HG02973 (cell line): Measurements from ENCODE around the gene WDTC1.
"Not testable (repeated sequence)": the region's sequence is repeated elsewhere in the genome, so short reads cannot be mapped to it uniquely, and the experiment has no call there.

Experiments used
- ATAC-seq: cut with Tn5 transposase; IDR thresholded peaks from one replicate; pipeline ENCODE4 v1.9.1; 2021; ENCODE audit warnings: moderate library complexity; ENCODE audit not compliant: unreplicated experiment

Gene WDTC1

GRCh38 chr1:27243665-27244064, 9.2 kb downstream of the WDTC1 start:
- not testable (repeated sequence) for ATAC-seq

- no peak for ATAC-seq
These were observed 11.8 kb downstream of the WDTC1 start for GRCh38 chr1:27246194-27246593.

GRCh38 chr1:27253596-27253995, 19.2 kb downstream of the WDTC1 start:
- no peak for ATAC-seq

GRCh38 chr1:27255136-27255535, 20.7 kb downstream of the WDTC1 start:
- no peak for ATAC-seq

- ATAC-seq, result no peak
These were observed 22.7 kb downstream of the WDTC1 start for GRCh38 chr1:27257155-27257554.

- no peak for ATAC-seq
These were observed 24.2 kb downstream of the WDTC1 start for GRCh38 chr1:27258598-27258997.

GRCh38 chr1:27267153-27267552, 32.7 kb downstream of the WDTC1 start:
- no peak for ATAC-seq

- no peak for ATAC-seq
These were observed 34.8 kb downstream of the WDTC1 start for GRCh38 chr1:27269276-27269675.

GRCh38 chr1:27274204-27274603, 39.8 kb downstream of the WDTC1 start:
- ATAC-seq, result no peak

- no peak for ATAC-seq
These were observed 41.3 kb downstream of the WDTC1 start for GRCh38 chr1:27275696-27276095.

GRCh38 chr1:27284425-27285273, 50.2 kb downstream of the WDTC1 start:
- no peak for ATAC-seq

- no peak for ATAC-seq
These were observed 50.8 kb downstream of the WDTC1 start for GRCh38 chr1:27285274-27285660.

GRCh38 chr1:27285821-27286220, 51.4 kb downstream of the WDTC1 start:
- not testable (repeated sequence) for ATAC-seq

- ATAC-seq, result not testable (repeated sequence)
These were observed 54.7 kb downstream of the WDTC1 start for GRCh38 chr1:27289125-27289524.

GRCh38 chr1:27290581-27290980, 56.1 kb downstream of the WDTC1 start:
- ATAC-seq, result no peak

- no peak for ATAC-seq
These were observed 57.7 kb downstream of the WDTC1 start for GRCh38 chr1:27292106-27292505.

GRCh38 chr1:27293915-27294314, 59.5 kb downstream of the WDTC1 start:
- ATAC-seq, result no peak

GRCh38 chr1:27296773-27297291, 62.4 kb downstream of the WDTC1 start:
- no peak for ATAC-seq

- no peak for ATAC-seq
These were observed 63.5 kb downstream of the WDTC1 start for GRCh38 chr1:27297903-27298302.

- no peak for ATAC-seq
These were observed 64.4 kb downstream of the WDTC1 start for GRCh38 chr1:27298632-27299384.

- ATAC-seq, result no peak
These were observed 65.2 kb downstream of the WDTC1 start for GRCh38 chr1:27299385-27300271.
